ENCODE results near the gene FBLN1. TPM values are rescaled to one million over a fixed set of nuclear protein-coding genes. Genes with fewer than 3 reads are reported as not detected.

FBLN1 gene
- total and polyA plus RNA-seq, 12 donors, result 31.3 to 126 (median 51.0) TPM

GRCh38 chr22:45578524-45579147, 76.0 kb downstream of the FBLN1 start:
- peaks cover 0 to 3% (median 0%) of the 10 kb centered on the region in 9 donors for H3K36me3 ChIP-seq
- H3K27ac ChIP-seq, result no peak overlapping the region
- peaks cover 0 to 11% (median 0%) of the 10 kb centered on the region in 9 donors for H3K4me1 ChIP-seq
- no peak for ATAC-seq
- H3K4me3 ChIP-seq, result no peak overlapping the region
- H3K9me3 ChIP-seq, result no peaks in the 10 kb centered on the region
- 82 to 90% methylated on average over 7 of the region's 7 CpGs for WGBS, 2 donors
- intact Hi-C loops (cut with DNase I), result loop anchor here in 8 of 10 donors (2.0 to 10.0 kb wide), 7 partner anchors 69 to 546 kb away; no protein-coding TSS in a partner anchor
- H3K27me3 ChIP-seq, result peaks cover 0 to 42% (median 26%) of the 10 kb centered on the region in 7 donors
- no peak for TF ChIP-seq CTCF (IDR thresholded peaks at IDR 0.05)
- no peak for DNase-seq

GRCh38 chr22:45579306-45579705, 76.6 kb downstream of the FBLN1 start:
- Histone ChIP-seq H3K27me3 (peaks cover 0 to 42% (median 26%) of the 10 kb centered on the region in 7 donors), H3K27ac (no peak overlapping the region), H3K4me3 (no peak overlapping the region), H3K4me1 (peaks cover 0 to 16% (median 0%) of the 10 kb centered on the region in 9 donors), H3K36me3 (peaks cover 0 to 3% (median 0%) of the 10 kb centered on the region in 9 donors), H3K9me3 (no peaks in the 10 kb centered on the region)
- ATAC-seq (no peak), DNase-seq (no peak)
- WGBS, 2 donors, result 95 to 96% methylated on average over 13 of the region's 13 CpGs
- no peak for TF ChIP-seq CTCF (IDR thresholded peaks at IDR 0.05)
- intact Hi-C loops (cut with DNase I), result loop anchor here in 8 of 10 donors (2.0 to 10.0 kb wide), 7 partner anchors 68 to 545 kb away; no protein-coding TSS in a partner anchor

DNA sequence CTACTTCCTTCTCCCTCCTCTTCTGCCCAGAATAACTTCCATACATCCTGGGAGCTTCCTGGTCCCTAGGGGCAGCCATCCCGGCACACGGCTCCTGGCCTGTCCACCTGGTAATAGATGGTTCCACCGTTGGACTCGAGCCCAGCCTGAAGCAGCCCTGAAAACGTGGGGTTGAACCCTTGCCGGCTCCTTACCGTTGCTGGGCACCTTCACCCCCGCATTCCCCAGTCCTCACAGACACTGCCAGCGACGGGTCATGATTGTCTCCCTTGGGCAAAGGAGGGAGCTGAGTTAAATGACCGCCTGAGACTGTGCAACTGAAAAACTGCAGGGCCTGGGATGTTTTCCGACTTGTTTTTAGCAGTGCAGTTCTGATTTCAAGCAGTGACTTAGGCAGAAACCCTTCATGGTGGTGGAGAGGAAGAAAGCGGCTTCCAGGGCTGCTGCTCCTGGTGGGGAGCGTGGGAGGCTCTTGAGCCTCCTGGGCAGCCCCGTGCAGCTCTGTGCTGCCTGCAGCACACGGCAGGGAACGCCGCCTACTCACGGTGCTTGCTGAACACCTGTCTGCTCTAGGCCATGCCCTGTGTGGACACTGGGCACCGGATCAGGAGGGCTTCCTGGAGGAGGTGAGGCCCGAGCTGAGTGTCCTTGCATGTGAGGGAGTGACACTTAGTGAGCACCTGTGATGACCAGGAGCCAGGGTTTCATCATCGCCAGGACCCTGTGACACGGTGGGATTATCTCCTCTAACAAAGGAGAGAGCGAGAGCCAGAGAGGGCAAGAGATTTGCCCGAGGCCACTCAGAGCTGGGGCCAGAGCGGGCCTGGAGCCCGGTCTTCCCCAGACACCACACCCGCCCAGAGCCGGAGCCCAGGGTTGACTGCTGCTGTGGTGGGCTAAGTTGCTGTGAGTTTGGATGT, 77.4 kb downstream of the FBLN1 start:
- DNase-seq (no peak), ATAC-seq (no peak)
- Histone ChIP-seq H3K4me3 (no peak overlapping the region), H3K27me3 (peaks cover 0 to 42% (median 26%) of the 10 kb centered on the region in 7 donors), H3K27ac (no peak overlapping the region), H3K4me1 (peaks cover 0 to 20% (median 0%) of the 10 kb centered on the region in 9 donors), H3K36me3 (peaks cover 0 to 3% (median 0%) of the 10 kb centered on the region in 9 donors), H3K9me3 (no peaks in the 10 kb centered on the region)
- 84 to 89% methylated on average over 29 of the region's 29 CpGs for WGBS, 2 donors
- no peak for TF ChIP-seq CTCF (IDR thresholded peaks at IDR 0.05)
- intact Hi-C loops (cut with DNase I), result loop anchor here in 8 of 10 donors (2.0 to 10.0 kb wide), 8 partner anchors 62 to 545 kb away; no protein-coding TSS in a partner anchor

GRCh38 chr22:45580726-45581381, 78.2 kb downstream of the FBLN1 start:
- no peaks in the 10 kb centered on the region for H3K9me3 ChIP-seq
- H3K27me3 ChIP-seq, result peaks cover 0 to 41% (median 26%) of the 10 kb centered on the region in 7 donors
- no peak for TF ChIP-seq CTCF (IDR thresholded peaks at IDR 0.05)
- no peak overlapping the region for H3K4me3 ChIP-seq
- no peak overlapping the region for H3K27ac ChIP-seq
- peaks cover 0 to 3% (median 0%) of the 10 kb centered on the region in 9 donors for H3K36me3 ChIP-seq
- intact Hi-C loops (cut with DNase I), result loop anchor here in 1 of 10 donors (5.0 kb wide), 1 partner anchor 61 kb away; no protein-coding TSS in a partner anchor
- WGBS, 2 donors, result 78 to 79% methylated on average over 26 of the region's 26 CpGs
- ATAC-seq, result no peak
- no peak for DNase-seq
- peaks cover 0 to 21% (median 0%) of the 10 kb centered on the region in 9 donors for H3K4me1 ChIP-seq

Measured in heart right ventricle (tissue), 16 donors.